Ascending aorta (tissue), 2 donors: Measurements from ENCODE around the gene ICOS. TPM values are rescaled to one million over a fixed set of nuclear protein-coding genes. Genes with fewer than 3 reads are reported as not detected.

ENCODE experiments used
- DNase-seq, 2 donors: peaks; one replicate each; pipeline ENCODE4 v3.0.0-alpha.2; 2019; ENCODE audit warnings: low spot score in 2 of 2
- H3K27ac ChIP-seq, 2 donors: fragments of 200-600 bp; sonication (generic); one replicate each; pipeline ENCODE4 v1.5.1; 2016 to 2017; ENCODE audit warnings: mild to moderate bottlenecking in 1 of 2
- H3K27me3 ChIP-seq: fragments of 200-600 bp; sonication (generic); one replicate; pipeline ENCODE4 v1.5.1; 2017
- H3K36me3 ChIP-seq, 2 donors: fragments of 200-600 bp; sonication (generic); one replicate each; pipeline ENCODE4 v1.5.1; 2016
- H3K4me1 ChIP-seq, 2 donors: fragments of 200-600 bp; sonication (generic); one replicate each; pipeline ENCODE4 v1.5.1; 2016 to 2017; ENCODE audit warnings: mild to moderate bottlenecking in 1 of 2
- H3K4me3 ChIP-seq, 2 donors: fragments of 200-600 bp; sonication (generic); one replicate each; pipeline ENCODE4 v1.5.1; 2016 to 2017; ENCODE audit warnings: mild to moderate bottlenecking in 1 of 2
- H3K9me3 ChIP-seq, 2 donors: fragments of 200-600 bp; sonication (generic); one replicate each; pipeline ENCODE4 v1.5.1; 2016
- intact Hi-C: fragments of 100-400 bp; cut with DNase I; formaldehyde crosslinking; loops from one replicate; pipeline ENCODE4 v1.15.1; 2023
- total RNA-seq: library from RNA; depleted of rRNA; stranded (reverse); fragments of >200 nt; gene quantifications from one replicate; pipeline ENCODE4 v1.1.0, GENCODE V29; 2016
- TF ChIP-seq, protein P1 (sequence below), 3 experiments: fragments of 200-600 bp in 2 of 3; fragments of 450-650 bp in 1 of 3; sonication (generic) in 2 of 3; IDR thresholded peaks; one replicate each; pipeline ENCODE4 v1.5.1; 2016 to 2019; ENCODE audit warnings: antibody characterized with exemption in 3 of 3, mild to moderate bottlenecking in 1 of 3, moderate library complexity in 1 of 3

Gene ICOS
- total RNA-seq, 1 donor from 2014 or later = not detected

DNA sequence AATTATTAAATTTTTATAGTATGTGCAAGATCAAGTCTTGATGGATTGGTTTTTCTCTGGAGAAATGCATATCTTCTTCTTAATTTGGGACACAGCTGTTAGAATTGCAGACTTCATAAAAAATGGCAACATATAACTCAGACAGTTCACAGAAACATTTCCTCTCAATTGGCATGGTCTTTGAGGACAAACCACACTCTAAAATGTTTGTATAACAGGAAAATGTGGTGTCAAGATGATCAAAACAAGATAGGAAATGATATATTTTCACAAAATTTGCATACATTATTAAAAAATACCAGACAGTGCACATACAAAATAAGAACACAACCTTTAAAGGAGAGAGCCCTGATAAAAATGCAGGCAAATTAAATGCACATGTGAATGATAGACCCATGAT is 63.9 kb downstream of the ICOS start:
- H3K27me3 ChIP-seq = no peaks in the 10 kb centered on the region
- TF ChIP-seq, protein P1, sequence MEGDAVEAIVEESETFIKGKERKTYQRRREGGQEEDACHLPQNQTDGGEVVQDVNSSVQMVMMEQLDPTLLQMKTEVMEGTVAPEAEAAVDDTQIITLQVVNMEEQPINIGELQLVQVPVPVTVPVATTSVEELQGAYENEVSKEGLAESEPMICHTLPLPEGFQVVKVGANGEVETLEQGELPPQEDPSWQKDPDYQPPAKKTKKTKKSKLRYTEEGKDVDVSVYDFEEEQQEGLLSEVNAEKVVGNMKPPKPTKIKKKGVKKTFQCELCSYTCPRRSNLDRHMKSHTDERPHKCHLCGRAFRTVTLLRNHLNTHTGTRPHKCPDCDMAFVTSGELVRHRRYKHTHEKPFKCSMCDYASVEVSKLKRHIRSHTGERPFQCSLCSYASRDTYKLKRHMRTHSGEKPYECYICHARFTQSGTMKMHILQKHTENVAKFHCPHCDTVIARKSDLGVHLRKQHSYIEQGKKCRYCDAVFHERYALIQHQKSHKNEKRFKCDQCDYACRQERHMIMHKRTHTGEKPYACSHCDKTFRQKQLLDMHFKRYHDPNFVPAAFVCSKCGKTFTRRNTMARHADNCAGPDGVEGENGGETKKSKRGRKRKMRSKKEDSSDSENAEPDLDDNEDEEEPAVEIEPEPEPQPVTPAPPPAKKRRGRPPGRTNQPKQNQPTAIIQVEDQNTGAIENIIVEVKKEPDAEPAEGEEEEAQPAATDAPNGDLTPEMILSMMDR (IDR thresholded peaks at IDR 0.05) = no peak
- intact Hi-C loops = no loop called here

DNA sequence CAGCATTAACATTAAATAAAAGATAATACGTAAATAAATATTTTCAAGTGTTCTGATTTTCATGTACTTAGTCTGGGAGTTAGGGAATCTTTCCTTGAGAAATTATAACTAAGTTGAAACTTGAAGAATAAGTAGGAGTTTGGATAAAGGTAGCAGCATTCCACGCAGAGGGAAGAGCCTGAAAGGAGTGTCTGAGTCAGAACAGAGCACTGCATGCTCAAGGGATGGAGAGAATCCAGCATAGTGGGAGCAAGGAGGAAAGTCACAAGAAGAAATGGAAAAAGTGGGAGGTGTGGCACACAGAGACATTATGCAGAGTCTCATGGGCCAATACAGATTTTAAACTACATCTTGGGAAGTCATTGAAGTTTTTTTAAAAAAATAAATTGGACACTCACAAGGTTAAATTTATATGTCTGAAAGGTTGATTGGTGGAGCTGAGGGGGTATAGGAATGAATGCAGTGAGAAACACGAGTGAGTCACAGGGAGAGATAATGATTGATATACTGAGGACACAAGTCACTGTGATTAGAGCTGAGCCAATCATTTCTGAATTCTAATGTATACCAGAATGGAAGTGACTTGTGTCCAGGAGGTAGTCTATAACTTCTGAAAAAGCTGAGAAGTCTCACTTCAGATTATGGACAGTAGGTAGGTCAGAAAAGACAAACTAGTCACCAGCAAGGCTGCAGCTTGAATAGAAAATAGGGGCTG is 66.9 kb downstream of the ICOS start:
- intact Hi-C loops = no loop called here
- TF ChIP-seq, protein P1 (IDR thresholded peaks at IDR 0.05) = no peak
- Histone ChIP-seq H3K4me1 (peaks cover 0 to 10% of the 10 kb centered on the region in 2 donors), H3K36me3 (no peaks in the 10 kb centered on the region), H3K27me3 (no peaks in the 10 kb centered on the region), H3K9me3 (no peaks in the 10 kb centered on the region), H3K4me3 (no peak overlapping the region), H3K27ac (no peak overlapping the region)
- no peak for DNase-seq

More for the DNA sequence above, 63.9 kb downstream of the ICOS start:
- no peaks in the 10 kb centered on the region for H3K9me3 ChIP-seq
- no peaks in the 10 kb centered on the region for H3K36me3 ChIP-seq
- peaks cover 0 to 15% of the 10 kb centered on the region in 2 donors for H3K4me1 ChIP-seq
- no peak for DNase-seq
- H3K27ac ChIP-seq = no peak overlapping the region
- H3K4me3 ChIP-seq = no peak overlapping the region

DNA sequence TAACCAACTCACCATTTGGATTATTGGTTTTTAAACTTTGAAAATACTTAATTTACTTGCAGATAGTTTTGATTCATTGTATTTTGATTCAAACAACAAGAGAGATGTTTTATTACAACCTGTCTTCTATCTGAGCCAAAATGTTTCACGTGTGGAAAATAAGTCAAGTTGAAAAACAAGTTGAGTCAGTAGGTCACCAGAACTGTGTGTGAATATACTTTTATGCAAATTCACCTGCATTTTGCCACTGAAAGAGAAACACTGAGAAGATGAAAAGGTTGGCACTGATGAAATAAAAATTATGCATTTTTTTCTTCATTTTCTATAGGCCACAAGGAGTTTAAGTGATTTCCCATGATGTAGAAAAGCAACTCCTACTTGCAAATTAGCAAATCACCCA is 68.3 kb downstream of the ICOS start:
- Histone ChIP-seq H3K9me3 (no peaks in the 10 kb centered on the region), H3K4me3 (no peak overlapping the region), H3K36me3 (no peaks in the 10 kb centered on the region), H3K27me3 (no peaks in the 10 kb centered on the region), H3K27ac (no peak overlapping the region), H3K4me1 (peaks cover 0 to under 1% of the 10 kb centered on the region in 2 donors)
- TF ChIP-seq, protein P1 (IDR thresholded peaks at IDR 0.05) = no peak
- intact Hi-C loops = no loop called here
- no peak for DNase-seq

DNA sequence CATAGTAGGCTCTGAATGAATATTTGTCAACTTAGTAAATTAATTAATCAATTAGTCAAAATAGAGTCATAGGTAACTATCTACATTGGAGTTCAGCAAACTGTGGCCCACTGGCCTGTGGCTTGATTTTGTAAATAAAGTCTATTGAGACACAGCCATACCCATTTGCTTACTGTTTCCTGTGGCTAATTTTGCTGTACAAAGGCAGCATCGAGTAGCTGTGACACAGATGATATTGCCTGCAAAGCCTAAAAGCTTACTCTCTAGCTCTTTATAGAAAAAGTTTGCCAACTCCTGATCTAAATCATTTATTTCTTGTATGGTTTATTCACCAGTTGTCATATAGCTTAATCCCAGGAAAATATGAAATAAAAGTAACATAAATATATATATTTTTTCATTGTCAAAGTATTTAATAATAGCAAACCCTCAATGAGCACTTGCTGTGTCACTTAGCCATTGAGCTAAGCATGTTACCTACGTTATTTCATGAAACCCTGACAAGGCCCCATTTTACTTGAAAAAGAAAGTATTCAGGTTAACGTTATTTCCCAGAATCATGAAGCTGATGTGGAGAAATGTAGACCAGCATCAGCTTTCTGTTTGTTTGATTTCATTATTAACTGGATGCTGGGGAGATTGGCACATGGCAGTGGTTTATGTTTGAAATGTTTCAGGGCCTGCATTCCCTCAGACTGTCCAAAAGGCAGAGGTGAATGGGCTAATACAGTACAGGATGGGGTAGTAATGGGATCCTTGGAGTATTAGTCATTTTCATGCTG is 69.6 kb downstream of the ICOS start:
- no peak overlapping the region for H3K4me3 ChIP-seq
- intact Hi-C loops = no loop called here
- TF ChIP-seq, protein P1 (IDR thresholded peaks at IDR 0.05) = no peak
- H3K9me3 ChIP-seq = no peaks in the 10 kb centered on the region
- DNase-seq = no peak
- no peaks in the 10 kb centered on the region for H3K36me3 ChIP-seq
- no peak overlapping the region for H3K27ac ChIP-seq
- no peaks in the 10 kb centered on the region for H3K4me1 ChIP-seq
- H3K27me3 ChIP-seq = no peaks in the 10 kb centered on the region

DNA sequence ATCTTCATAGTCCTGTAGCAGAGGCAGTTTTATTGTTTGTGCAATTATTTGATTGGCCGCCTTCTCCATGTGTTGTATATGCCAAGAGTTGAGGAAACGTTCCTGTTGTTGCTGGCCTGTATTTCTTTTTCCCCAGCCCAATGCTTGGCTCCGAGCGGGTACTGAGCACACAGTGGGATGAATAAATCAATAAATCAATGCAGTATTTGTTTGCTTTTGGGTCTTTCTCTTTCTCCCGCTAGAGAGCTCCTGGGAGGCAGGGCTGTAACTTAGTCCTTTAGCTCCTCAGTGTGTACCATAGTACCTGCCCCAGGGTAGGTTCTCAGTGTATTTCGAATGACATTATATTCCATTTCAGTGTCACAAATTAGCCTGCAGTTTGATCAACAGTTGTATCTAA is 71.8 kb downstream of the ICOS start:
- intact Hi-C loops = no loop called here
- Histone ChIP-seq H3K27ac (no peak overlapping the region), H3K4me1 (peaks cover 0 to 8% of the 10 kb centered on the region in 2 donors), H3K36me3 (no peaks in the 10 kb centered on the region), H3K9me3 (no peaks in the 10 kb centered on the region), H3K4me3 (no peak overlapping the region), H3K27me3 (no peaks in the 10 kb centered on the region)
- TF ChIP-seq, protein P1 (IDR thresholded peaks at IDR 0.05) = no peak
- no peak for DNase-seq
